Thymus (tissue), 11 donors: ENCODE results near the gene ADRB1. TPM values are rescaled to one million over a fixed set of nuclear protein-coding genes. Genes with fewer than 3 reads are reported as not detected.

ENCODE experiments used
- DNase-seq, 9 donors: peaks; one replicate each; pipeline ENCODE4 v3.0.0-alpha.2; 2013; ENCODE audit warnings: low spot score in 9 of 9, low read depth in 6 of 9, missing footprints in 1 of 9
- H3K27ac ChIP-seq, 2 donors: one replicate each; pipeline ENCODE4 v1.5.1; 2013; ENCODE audit warnings: control low read depth in 1 of 2, low read depth in 1 of 2, low read length in 1 of 2, mild to moderate bottlenecking in 1 of 2, moderate library complexity in 1 of 2
- H3K27me3 ChIP-seq, 2 donors: one replicate each; pipeline ENCODE4 v1.5.1; 2013; ENCODE audit warnings: low read length in 1 of 2; ENCODE audit not compliant: control insufficient read depth in 2 of 2, insufficient read depth in 1 of 2
- H3K36me3 ChIP-seq, 2 donors: one replicate each; pipeline ENCODE4 v1.5.1; 2013; ENCODE audit warnings: low read length in 1 of 2, mild to moderate bottlenecking in 1 of 2, moderate library complexity in 1 of 2; ENCODE audit not compliant: control insufficient read depth in 2 of 2, insufficient read depth in 2 of 2
- H3K4me1 ChIP-seq, 2 donors: one replicate each; pipeline ENCODE4 v1.5.1; 2013; ENCODE audit warnings: low read length in 2 of 2; ENCODE audit not compliant: control insufficient read depth in 2 of 2, insufficient read depth in 2 of 2
- H3K4me3 ChIP-seq, 2 donors: one replicate each; pipeline ENCODE4 v1.5.1; 2013; ENCODE audit warnings: low read length in 2 of 2, control low read depth in 1 of 2, mild to moderate bottlenecking in 1 of 2
- H3K9me3 ChIP-seq, 2 donors: one replicate each; pipeline ENCODE4 v1.5.1; 2013; ENCODE audit warnings: low read length in 1 of 2, mild to moderate bottlenecking in 1 of 2; ENCODE audit not compliant: control insufficient read depth in 2 of 2, insufficient read depth in 1 of 2
- WGBS: extraction: QIAGEN DNeasy Blood & Tissue Kit; methylation state at CpG from one replicate; pipeline ENCODE4 v1.1.7; 2013; 5-methylcytosine and 5-hydroxymethylcytosine counted together
- polyA plus RNA-seq: library from polyadenylated mRNA; stranded (reverse); fragments of 200-250 nt; gene quantifications from one replicate; pipeline ENCODE4 v1.2.3, GENCODE V29; 2013
- total RNA-seq: library from RNA; stranded (reverse); fragments of 120-200 nt; gene quantifications from one replicate; pipeline ENCODE4 v1.2.4, GENCODE V29; 2013
- donor health status: healthy.

ADRB1 gene
- total and polyA plus RNA-seq, 2 donors, result 0.14 to 0.62 TPM

DNA sequence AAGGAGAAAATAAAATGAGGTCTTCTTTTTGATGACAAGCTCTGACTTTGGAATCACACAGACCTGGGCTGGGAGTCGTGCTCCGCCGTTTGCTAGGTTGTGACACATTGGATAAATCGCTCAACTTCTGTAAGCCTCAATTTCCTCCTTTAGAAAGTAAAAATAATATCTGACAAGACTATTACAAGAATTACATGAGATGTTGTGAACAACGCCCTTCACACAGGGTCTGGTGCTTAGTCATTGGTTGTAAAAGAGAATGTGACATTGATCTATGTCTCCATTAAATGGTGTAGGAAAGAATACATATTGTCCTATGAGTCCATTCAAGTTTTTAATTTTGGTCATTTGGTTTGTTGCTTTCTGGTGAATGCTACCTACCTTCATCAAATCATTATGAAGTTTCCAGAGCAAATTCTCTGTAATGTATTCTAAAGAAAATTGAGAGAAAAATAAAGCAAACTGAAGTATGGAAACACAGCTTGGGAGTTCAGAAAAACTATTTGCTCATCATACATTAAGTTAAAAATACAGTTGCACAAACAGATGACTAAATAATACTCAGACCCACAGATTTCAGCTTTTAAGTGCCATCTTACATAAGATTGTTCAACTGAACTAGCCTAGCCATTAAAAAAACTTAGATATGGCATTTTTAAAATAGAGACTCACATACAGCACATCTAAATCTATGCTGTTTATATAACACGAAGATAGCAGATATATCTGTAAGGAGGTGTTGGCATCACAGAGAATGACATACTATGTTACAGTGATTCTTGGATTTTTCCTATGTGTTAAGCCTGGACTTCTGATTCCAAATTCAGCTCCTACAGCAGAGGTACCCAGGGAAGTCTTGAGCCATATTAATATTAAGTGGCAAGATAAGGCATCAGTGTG is 12.3 kb upstream of the ADRB1 start:
- Histone ChIP-seq H3K4me3 (no peak overlapping the region), H3K36me3 (no peaks in the 10 kb centered on the region), H3K27me3 (no peaks in the 10 kb centered on the region), H3K9me3 (no peaks in the 10 kb centered on the region), H3K27ac (no peak overlapping the region), H3K4me1 (peaks cover 0 to under 1% of the 10 kb centered on the region in 2 donors)
- 96% methylated on average over 6 of the region's 6 CpGs for WGBS
- DNase-seq, result no peak

- H3K27me3 ChIP-seq, result peaks cover 0 to 4% of the 10 kb centered on the region in 2 donors
- no peak for DNase-seq
- H3K27ac ChIP-seq, result no peak overlapping the region
- no peaks in the 10 kb centered on the region for H3K36me3 ChIP-seq
- H3K9me3 ChIP-seq, result no peaks in the 10 kb centered on the region
- no peak overlapping the region for H3K4me3 ChIP-seq
- no peaks in the 10 kb centered on the region for H3K4me1 ChIP-seq
- WGBS, result 92% methylated on average over 3 of the region's 3 CpGs
Measured at GRCh38 chr10:114033566-114033965, 10.1 kb upstream of the ADRB1 start.

GRCh38 chr10:114034923-114035645 is 8.6 kb upstream of the ADRB1 start:
- Histone ChIP-seq H3K36me3 (no peaks in the 10 kb centered on the region), H3K27me3 (peaks cover 0 to 18% of the 10 kb centered on the region in 2 donors), H3K4me3 (no peak overlapping the region), H3K4me1 (no peaks in the 10 kb centered on the region), H3K9me3 (no peaks in the 10 kb centered on the region), H3K27ac (no peak overlapping the region)
- no peak for DNase-seq
- WGBS, result 97% methylated on average over 12 of the region's 12 CpGs

GRCh38 chr10:114035791-114036190 is 7.9 kb upstream of the ADRB1 start:
- Histone ChIP-seq H3K27me3 (peaks cover 0 to 25% of the 10 kb centered on the region in 2 donors), H3K36me3 (no peaks in the 10 kb centered on the region), H3K4me1 (no peaks in the 10 kb centered on the region), H3K9me3 (no peaks in the 10 kb centered on the region), H3K27ac (no peak overlapping the region), H3K4me3 (no peak overlapping the region)
- no peak for DNase-seq
- WGBS, result over 99% methylated on average over 5 of the region's 5 CpGs

DNA sequence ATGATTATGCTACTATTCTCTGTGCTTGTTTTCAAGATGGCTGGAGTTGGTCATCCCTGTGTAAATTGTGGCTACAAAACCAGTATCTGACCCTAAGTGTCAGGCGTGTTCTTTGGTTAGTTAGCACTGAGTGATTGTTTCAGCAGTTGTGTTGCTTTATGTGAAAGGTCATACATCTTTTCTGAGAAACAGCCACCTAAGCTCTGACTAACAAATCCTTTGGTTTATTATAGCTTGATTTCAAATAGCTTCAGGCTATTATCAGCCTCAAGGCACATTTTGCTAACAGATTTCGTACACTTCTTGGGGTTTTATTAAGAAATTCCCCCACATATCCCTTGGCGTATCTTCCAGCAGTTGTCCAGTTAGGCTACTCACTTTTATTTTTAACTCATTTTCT is 4.8 kb upstream of the ADRB1 start:
- H3K27me3 ChIP-seq, result peaks cover 12 to 54% of the 10 kb centered on the region in 2 donors
- H3K9me3 ChIP-seq, result no peaks in the 10 kb centered on the region
- WGBS, result 96% methylated on average over 3 of the region's 3 CpGs
- no peak overlapping the region for H3K4me3 ChIP-seq
- H3K36me3 ChIP-seq, result no peaks in the 10 kb centered on the region
- no peak overlapping the region for H3K27ac ChIP-seq
- DNase-seq, result no peak
- peaks cover 3 to 6% of the 10 kb centered on the region in 2 donors for H3K4me1 ChIP-seq

GRCh38 chr10:114041166-114041565 is 2.5 kb upstream of the ADRB1 start:
- WGBS, result 93% methylated on average over 8 of the region's 8 CpGs
- Histone ChIP-seq H3K27ac (no peak overlapping the region), H3K9me3 (no peaks in the 10 kb centered on the region), H3K27me3 (peaks cover 33 to 77% of the 10 kb centered on the region in 2 donors), H3K4me1 (peaks cover 14 to 21% of the 10 kb centered on the region in 2 donors), H3K36me3 (no peaks in the 10 kb centered on the region), H3K4me3 (no peak overlapping the region)
- DNase-seq, result no peak

GRCh38 chr10:114042895-114043531 is 653 bp upstream of the ADRB1 start:
- no peaks in the 10 kb centered on the region for H3K9me3 ChIP-seq
- H3K36me3 ChIP-seq, result no peaks in the 10 kb centered on the region
- DNase-seq, result peak in 6 of 9 donors; percentile 33 to 72 (median 41)
- peaks cover 14 to 21% of the 10 kb centered on the region in 2 donors for H3K4me1 ChIP-seq
- H3K27ac ChIP-seq, result no peak overlapping the region
- WGBS, result 1% methylated on average over 38 of the region's 38 CpGs
- peaks cover 41 to 96% of the 10 kb centered on the region in 2 donors for H3K27me3 ChIP-seq
- H3K4me3 ChIP-seq, result peak overlapping the region; percentile 46 to 60

GRCh38 chr10:114044247-114045135 is 825 bp downstream of the ADRB1 start:
- WGBS, result 14% methylated on average over 106 of the region's 106 CpGs
- peak in 1 of 9 donors; percentile 31 for DNase-seq
- H3K9me3 ChIP-seq, result no peaks in the 10 kb centered on the region
- H3K4me1 ChIP-seq, result peaks cover 14 to 21% of the 10 kb centered on the region in 2 donors
- H3K27ac ChIP-seq, result peak overlapping the region in 1 of 2 donors; percentile 56
- no peaks in the 10 kb centered on the region for H3K36me3 ChIP-seq
- peak overlapping the region; percentile 18 to 60 for H3K4me3 ChIP-seq
- peaks cover 47 to 97% of the 10 kb centered on the region in 2 donors for H3K27me3 ChIP-seq
